A673 (cell line): ENCODE results near the gene LTV1.

Experiments used
- CTCF ChIP-seq: fragments of 300-800, 200-600 bp; sonication (generic); conservative IDR thresholded peaks from 2 replicates; pipeline ENCODE4 v1.5.1; 2017; ENCODE audit warnings: low read depth, mild to moderate bottlenecking, antibody characterized with exemption, low read length, moderate library complexity, mixed read lengths
- EZH2 ChIP-seq: fragments of 200-600 bp; sonication (generic); IDR thresholded peaks from 2 replicates; pipeline ENCODE4 v1.6.1; 2017; ENCODE audit warnings: borderline replicate concordance, low read depth, mild to moderate bottlenecking, mixed read lengths, antibody characterized with exemption, low read length; ENCODE audit not compliant: poor library complexity, severe bottlenecking

DNA sequence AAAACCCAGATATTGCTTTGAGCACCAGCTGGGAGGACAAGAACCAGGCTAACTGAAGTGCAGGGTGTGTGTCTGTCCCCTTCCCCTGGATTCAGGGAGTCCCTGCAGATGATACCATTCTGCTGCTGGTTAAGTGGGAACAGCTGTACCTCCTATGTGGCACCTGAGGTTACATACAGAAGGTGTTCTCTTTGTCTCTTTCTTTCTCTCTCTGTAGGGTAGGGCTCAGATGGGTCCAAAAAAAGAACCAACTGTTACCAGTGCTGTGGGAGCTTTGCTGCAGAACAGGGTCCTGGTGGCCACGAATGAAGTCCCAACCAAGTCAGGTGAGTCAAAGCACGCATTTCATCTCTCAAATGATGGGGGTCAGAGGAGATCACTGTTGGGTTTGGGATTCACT is 59.7 kb downstream of the LTV1 start:
- no peak for TF ChIP-seq CTCF
- TF ChIP-seq EZH2: no peak
